22Rv1 (cell line): ENCODE results near the gene TFG.

Source experiments
- ZFX ChIP-seq: fragments of 450-650 bp; IDR thresholded peaks from 2 replicates; pipeline ENCODE4 v1.6.1; 2017; ENCODE audit warnings: antibody characterized with exemption, borderline replicate concordance
- TF ChIP-seq, protein P1 (sequence below): fragments of 450-650 bp; IDR thresholded peaks from 2 replicates; pipeline ENCODE4 v1.5.1; 2017; ENCODE audit warnings: mild to moderate bottlenecking

- TF ChIP-seq, protein P1, sequence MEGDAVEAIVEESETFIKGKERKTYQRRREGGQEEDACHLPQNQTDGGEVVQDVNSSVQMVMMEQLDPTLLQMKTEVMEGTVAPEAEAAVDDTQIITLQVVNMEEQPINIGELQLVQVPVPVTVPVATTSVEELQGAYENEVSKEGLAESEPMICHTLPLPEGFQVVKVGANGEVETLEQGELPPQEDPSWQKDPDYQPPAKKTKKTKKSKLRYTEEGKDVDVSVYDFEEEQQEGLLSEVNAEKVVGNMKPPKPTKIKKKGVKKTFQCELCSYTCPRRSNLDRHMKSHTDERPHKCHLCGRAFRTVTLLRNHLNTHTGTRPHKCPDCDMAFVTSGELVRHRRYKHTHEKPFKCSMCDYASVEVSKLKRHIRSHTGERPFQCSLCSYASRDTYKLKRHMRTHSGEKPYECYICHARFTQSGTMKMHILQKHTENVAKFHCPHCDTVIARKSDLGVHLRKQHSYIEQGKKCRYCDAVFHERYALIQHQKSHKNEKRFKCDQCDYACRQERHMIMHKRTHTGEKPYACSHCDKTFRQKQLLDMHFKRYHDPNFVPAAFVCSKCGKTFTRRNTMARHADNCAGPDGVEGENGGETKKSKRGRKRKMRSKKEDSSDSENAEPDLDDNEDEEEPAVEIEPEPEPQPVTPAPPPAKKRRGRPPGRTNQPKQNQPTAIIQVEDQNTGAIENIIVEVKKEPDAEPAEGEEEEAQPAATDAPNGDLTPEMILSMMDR: no peak
- no peak for TF ChIP-seq ZFX
Measured at GRCh38 chr3:100748967-100749366, 39.7 kb downstream of the TFG start.
